Panc1 (cell line): ENCODE results near the gene MCU. TPM values are rescaled to one million over a fixed set of nuclear protein-coding genes. Genes with fewer than 3 reads are reported as not detected.

Source experiments
- ATAC-seq: fragments of 200-7000 bp; cut with Tn5 transposase; 2 replicates; pipeline ENCODE4 v1.9.1; 2020; ENCODE audit warnings: mild to moderate bottlenecking, moderate library complexity
- BruUV-seq: library from RNA; stranded (reverse); fragments of 400-500 nt; replicated peaks from 2 replicates; lab custom pipeline; 2021; lab: Mats Ljungman, UMichigan
- CTCF ChIA-PET: fragments of 300-600 bp; sonication (Branson Sonifier 250); formaldehyde crosslinking; loops from one replicate; lab custom pipeline; 2022; ENCODE audit warnings: antibody characterized with exemption; lab: Charles Lee
- POLR2A ChIA-PET: fragments of 300-600 bp; sonication (Branson Sonifier 250); formaldehyde crosslinking; loops from one replicate; lab custom pipeline; 2022; ENCODE audit warnings: antibody characterized with exemption; lab: Charles Lee
- DNase-seq: peaks from one replicate; pipeline ENCODE4 v3.0.0-alpha.2; 2010; ENCODE audit warnings: low read depth, low spot score
- H3K27ac ChIP-seq: 2 replicates; pipeline ENCODE4 v1.5.1; 2011; ENCODE audit warnings: mild to moderate bottlenecking, low read length, inconsistent platforms
- H3K27me3 ChIP-seq: fragments of 200-500 bp; sonication (Bioruptor generic); 2 replicates; pipeline ENCODE4 v1.6.0; 2014; ENCODE audit warnings: low read length, inconsistent platforms; ENCODE audit not compliant: control insufficient read depth, insufficient read depth
- H3K36me3 ChIP-seq: fragments of 200-500 bp; sonication (Bioruptor generic); 2 replicates; pipeline ENCODE4 v1.5.1; 2014; ENCODE audit warnings: inconsistent platforms, mild to moderate bottlenecking, low read length, moderate library complexity; ENCODE audit not compliant: control insufficient read depth, insufficient read depth
- H3K4me1 ChIP-seq: 2 replicates; pipeline ENCODE4 v1.5.1; 2011; ENCODE audit warnings: inconsistent platforms, mild to moderate bottlenecking, low read length, moderate library complexity; ENCODE audit not compliant: control insufficient read depth, insufficient read depth
- H3K4me3 ChIP-seq, 2 experiments: 2 replicates each; pipeline ENCODE4 v1.5.1; 2011 to 2012; ENCODE audit warnings: low read depth in 2 of 2, low read length in 2 of 2, mild to moderate bottlenecking in 2 of 2, inconsistent platforms in 1 of 2, moderate library complexity in 1 of 2
- H3K9me3 ChIP-seq: fragments of 200-500 bp; sonication (Bioruptor generic); 2 replicates; pipeline ENCODE4 v1.5.1; 2014; ENCODE audit warnings: low read depth, mild to moderate bottlenecking, inconsistent platforms, low read length, moderate library complexity; ENCODE audit not compliant: control insufficient read depth, insufficient read depth
- POLR2AphosphoS5 ChIP-seq: IDR thresholded peaks from 2 replicates; pipeline ENCODE4 v1.6.1; 2012; ENCODE audit warnings: mild to moderate bottlenecking, low read depth, low read length, moderate library complexity
- REST ChIP-seq, 2 experiments: IDR thresholded peaks; 2 replicates each; pipeline ENCODE4 v1.6.1; 2011 to 2012; ENCODE audit warnings: low read depth in 2 of 2, control low read depth in 1 of 2, low read length in 1 of 2, mild to moderate bottlenecking in 1 of 2, moderate library complexity in 1 of 2; ENCODE audit not compliant: insufficient read depth in 1 of 2
- SIN3A ChIP-seq: IDR thresholded peaks from 2 replicates; pipeline ENCODE4 v1.6.1; 2012; ENCODE audit warnings: low read depth, mild to moderate bottlenecking, low read length, moderate library complexity, borderline replicate concordance; ENCODE audit not compliant: insufficient read depth
- TCF7L2 ChIP-seq: IDR thresholded peaks from 2 replicates; pipeline ENCODE4 v1.6.1; 2011; ENCODE audit warnings: mild to moderate bottlenecking, low read depth, low read length, inconsistent platforms
- in situ Hi-C: cut with HindIII; loops from 2 replicates; pipeline ENCODE4 v1.10.0; 2016; ENCODE audit warnings: low sequenced_read_pairs, low pct_unique_long_range_greater_than_20kb
- intact Hi-C: fragments of 100-400 bp; cut with micrococcal nuclease; formaldehyde crosslinking; loops from one replicate; pipeline ENCODE4 v1.10.0; 2022; ENCODE audit not compliant: unreplicated experiment
- total RNA-seq: library from RNA; stranded (reverse); gene quantifications from one replicate; pipeline ENCODE4 v1.2.1, GENCODE V29; 2021; ENCODE audit not compliant: unreplicated experiment
- TF ChIP-seq, protein P1 (sequence below): fragments of 450-650 bp; IDR thresholded peaks from 2 replicates; pipeline ENCODE4 v1.5.1; 2017; ENCODE audit warnings: mild to moderate bottlenecking

The MCU gene
- total RNA-seq, 1 experiment from 2014 or later = 31.6 TPM

GRCh38 chr10:72654720-72655119 is 37.2 kb upstream of the MCU start:
- no peaks in the 10 kb centered on the region for H3K27me3 ChIP-seq
- no peak for DNase-seq
- H3K9me3 ChIP-seq = no peaks in the 10 kb centered on the region
- H3K4me1 ChIP-seq = no peaks in the 10 kb centered on the region
- CTCF ChIA-PET = interaction anchor here (0.6 to 0.7 kb wide), 3 partner anchors 64 to 460 kb away, joined by 3 to 10 read pairs (median 3); no protein-coding TSS in a partner anchor
- TF ChIP-seq POLR2AphosphoS5 (no peak), REST (IDR thresholded peaks at IDR 0.05; ENCODE audit: insufficient read depth in 1 of 2, low read depth in 2 of 2, low read length in 1 of 2) (no peak), SIN3A (no peak), TCF7L2 (no peak)
- TF ChIP-seq, protein P1, sequence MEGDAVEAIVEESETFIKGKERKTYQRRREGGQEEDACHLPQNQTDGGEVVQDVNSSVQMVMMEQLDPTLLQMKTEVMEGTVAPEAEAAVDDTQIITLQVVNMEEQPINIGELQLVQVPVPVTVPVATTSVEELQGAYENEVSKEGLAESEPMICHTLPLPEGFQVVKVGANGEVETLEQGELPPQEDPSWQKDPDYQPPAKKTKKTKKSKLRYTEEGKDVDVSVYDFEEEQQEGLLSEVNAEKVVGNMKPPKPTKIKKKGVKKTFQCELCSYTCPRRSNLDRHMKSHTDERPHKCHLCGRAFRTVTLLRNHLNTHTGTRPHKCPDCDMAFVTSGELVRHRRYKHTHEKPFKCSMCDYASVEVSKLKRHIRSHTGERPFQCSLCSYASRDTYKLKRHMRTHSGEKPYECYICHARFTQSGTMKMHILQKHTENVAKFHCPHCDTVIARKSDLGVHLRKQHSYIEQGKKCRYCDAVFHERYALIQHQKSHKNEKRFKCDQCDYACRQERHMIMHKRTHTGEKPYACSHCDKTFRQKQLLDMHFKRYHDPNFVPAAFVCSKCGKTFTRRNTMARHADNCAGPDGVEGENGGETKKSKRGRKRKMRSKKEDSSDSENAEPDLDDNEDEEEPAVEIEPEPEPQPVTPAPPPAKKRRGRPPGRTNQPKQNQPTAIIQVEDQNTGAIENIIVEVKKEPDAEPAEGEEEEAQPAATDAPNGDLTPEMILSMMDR = no peak
- ATAC-seq = no peak
- H3K36me3 ChIP-seq = no peaks in the 10 kb centered on the region
- intact Hi-C loops (no loop called here), in situ Hi-C loops (no loop called here)
- H3K4me3 ChIP-seq = no peak overlapping the region
- no TSS peak for BruUV-seq
- POLR2A ChIA-PET = no interaction called here
- no peak overlapping the region for H3K27ac ChIP-seq

DNA sequence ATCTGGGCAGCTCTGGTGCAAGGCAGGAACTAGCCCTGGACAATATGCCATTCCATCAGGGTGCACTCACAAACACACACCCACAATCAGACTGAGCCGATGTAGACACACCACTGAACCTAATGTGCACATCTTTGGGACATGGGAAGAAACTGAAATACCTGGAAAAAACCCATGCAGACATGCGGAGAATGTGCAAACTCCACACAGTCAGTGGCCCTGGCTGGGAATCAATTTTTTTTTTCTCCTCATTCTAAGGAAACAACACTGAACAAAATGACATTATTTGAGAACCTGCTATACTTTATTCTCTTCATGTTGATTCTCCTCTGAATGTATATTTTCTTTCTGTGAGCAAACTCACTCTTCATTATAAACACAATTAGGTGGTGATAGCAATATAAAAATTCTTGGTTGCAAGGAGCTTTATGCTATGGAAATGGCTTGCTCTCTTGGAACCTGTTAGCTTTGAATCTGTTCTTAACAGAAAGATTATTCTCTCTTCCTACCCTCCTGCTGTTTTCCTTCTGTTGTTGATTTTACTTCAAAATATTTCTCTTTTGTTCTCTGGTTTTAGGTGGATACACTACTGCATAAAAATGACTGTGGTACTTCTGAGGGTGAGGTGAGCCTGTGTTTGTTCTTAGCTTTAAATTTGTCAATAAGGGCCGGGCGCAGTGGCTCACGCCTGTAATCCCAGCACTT is 33.1 kb upstream of the MCU start:
- no peak for DNase-seq
- TF ChIP-seq, protein P1 = no peak
- TF ChIP-seq REST (IDR thresholded peaks at IDR 0.05; ENCODE audit: insufficient read depth in 1 of 2, low read depth in 2 of 2, low read length in 1 of 2) (no peak), POLR2AphosphoS5 (no peak), SIN3A (no peak)
- ATAC-seq = no peak
- no peak overlapping the region for H3K4me3 ChIP-seq
- no peaks in the 10 kb centered on the region for H3K4me1 ChIP-seq
- no peaks in the 10 kb centered on the region for H3K27me3 ChIP-seq
- no peak overlapping the region for H3K27ac ChIP-seq
- intact Hi-C loops = no loop called here
- in situ Hi-C loops = no loop called here
- ChIA-PET POLR2A (interaction anchor here (0.6 kb wide), 1 partner anchor 14 kb away, joined by 4 read pairs; no protein-coding TSS in a partner anchor), CTCF (no interaction called here)
- no peaks in the 10 kb centered on the region for H3K9me3 ChIP-seq
- H3K36me3 ChIP-seq = no peaks in the 10 kb centered on the region
- BruUV-seq = no TSS peak
